SH-SY5Y (cell line): ENCODE results near the gene TRPC4.

Experiments used
- GATA2 ChIP-seq: IDR thresholded peaks from 2 replicates; pipeline ENCODE4 v1.6.1; 2011; ENCODE audit warnings: mild to moderate bottlenecking, low read depth, low read length
- GATA3 ChIP-seq: IDR thresholded peaks from 2 replicates; pipeline ENCODE4 v1.6.1; 2011; ENCODE audit warnings: low read depth, mild to moderate bottlenecking, low read length, moderate library complexity

Gene TRPC4

DNA sequence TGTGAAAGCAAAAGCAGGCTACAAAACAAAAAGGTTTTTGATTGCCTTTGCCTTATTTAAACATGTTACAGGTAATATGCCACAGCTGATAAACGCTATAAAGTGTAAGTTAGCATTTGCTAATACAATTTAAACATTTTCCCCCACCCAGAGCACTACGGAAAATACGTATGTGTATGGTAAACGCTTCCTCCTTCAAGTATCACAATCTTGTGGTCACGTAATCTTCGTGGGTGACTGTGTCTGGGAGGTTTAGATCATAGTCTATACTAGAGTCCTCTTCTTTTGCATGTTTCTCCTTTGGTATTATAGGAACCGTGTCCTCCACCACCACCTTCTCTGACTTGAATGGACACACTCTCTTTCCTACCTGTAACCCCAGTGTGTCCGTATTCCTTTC lies 232.9 kb downstream of the TRPC4 start:
- TF ChIP-seq GATA3: no peak
- TF ChIP-seq GATA2: no peak

DNA sequence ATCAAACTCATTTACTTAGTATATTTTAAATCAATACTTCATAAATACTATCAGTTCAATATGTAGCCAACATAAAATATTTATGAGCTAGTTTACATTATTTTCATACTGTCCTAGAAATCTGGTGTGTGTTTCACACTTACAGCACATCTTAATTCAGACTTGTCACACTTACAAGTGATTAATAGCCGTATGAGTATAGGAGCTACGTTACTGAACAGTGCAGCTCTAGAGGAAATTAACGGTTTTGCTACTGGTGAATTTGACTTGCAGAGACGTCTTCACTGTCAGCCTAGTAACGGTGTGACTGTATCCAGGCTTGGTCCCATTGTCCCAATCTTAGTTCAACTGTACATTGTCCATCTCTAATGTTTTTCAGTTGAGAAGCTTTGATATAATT lies 237.3 kb downstream of the TRPC4 start:
- no peak for TF ChIP-seq GATA2
- no peak for TF ChIP-seq GATA3

DNA sequence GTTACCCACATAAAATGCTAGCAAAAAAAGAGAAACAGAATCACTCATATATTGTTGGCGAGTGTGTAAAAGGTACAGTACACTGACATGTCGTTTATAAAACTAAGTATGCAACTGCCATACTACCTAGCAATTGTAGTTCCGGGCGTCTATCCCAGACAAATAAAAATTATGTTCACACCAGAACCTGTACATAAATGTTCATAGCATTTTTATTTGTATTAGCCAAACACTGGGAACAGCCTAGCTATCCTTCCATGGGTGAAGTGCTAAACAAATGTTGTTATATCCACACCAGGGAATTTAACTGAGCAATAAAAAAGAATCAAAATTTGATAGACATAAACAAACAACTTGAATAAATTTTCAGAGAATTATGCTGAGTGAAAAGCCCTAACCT lies 242.1 kb downstream of the TRPC4 start:
- no peak for TF ChIP-seq GATA2
- no peak for TF ChIP-seq GATA3

DNA sequence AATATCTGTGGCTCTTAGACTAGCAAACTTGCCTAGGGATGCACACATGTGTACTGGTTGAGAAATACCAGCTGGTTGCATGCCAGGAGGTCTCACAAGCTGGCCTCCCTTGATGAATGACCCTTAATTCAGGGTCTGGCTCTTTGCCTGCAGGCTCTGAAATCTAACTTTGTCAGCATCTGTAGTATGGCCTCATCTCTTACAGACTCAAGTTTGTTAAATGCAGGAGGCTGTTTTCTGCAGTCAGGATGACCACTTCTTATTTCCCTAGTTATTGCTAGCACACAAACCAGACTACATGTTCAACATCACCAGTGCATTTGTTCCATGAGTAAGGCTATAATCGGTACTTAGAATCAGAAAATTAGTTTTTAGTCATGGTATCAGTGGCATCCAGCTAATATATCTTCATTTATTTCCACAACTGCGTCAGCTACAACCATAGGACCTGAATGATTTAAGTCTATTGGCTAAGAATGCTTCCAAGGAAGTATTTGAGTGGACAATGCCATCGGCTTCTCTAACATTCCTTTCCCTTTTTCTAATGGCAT lies 247.7 kb downstream of the TRPC4 start:
- no peak for TF ChIP-seq GATA3
- TF ChIP-seq GATA2: no peak

DNA sequence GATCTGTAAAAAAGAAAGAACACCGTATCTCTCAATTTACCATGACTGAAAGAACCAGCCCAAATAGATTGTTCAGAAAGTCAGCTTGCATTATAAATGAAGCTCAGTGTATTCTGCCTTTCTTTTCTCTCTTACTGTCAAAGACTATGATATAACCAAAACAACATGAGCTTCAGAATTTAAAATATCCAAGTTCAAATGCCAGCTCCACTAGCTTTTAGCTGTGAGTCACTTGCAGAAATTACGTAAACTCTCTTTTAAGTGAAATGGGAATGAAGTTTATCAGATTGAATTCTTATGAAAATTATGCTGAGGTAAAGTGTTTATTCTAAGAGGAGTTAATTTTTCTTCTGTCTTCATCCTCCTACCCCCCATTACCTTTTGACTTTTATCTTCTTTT lies 251.0 kb downstream of the TRPC4 start:
- TF ChIP-seq GATA2: no peak
- no peak for TF ChIP-seq GATA3

DNA sequence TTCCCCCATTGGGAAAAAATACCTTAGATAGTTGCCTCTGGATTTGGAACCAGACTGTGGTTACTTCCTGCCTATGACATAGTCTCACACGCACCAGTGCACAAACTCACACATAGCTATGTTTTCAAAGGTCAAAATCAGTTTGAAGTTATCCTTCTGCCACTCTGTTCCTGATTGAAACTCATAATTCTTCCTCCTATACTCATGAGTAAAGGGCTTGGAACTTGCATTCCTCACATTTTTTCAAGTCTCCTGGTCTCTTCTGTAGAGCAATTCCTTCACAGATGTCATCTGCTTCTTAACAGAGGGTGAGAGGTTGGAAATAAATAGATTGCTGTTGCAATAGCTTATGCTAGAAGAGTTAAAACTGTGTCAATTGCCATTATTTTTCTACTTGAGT lies 252.4 kb downstream of the TRPC4 start:
- TF ChIP-seq GATA2 (no peak), GATA3 (no peak)

DNA sequence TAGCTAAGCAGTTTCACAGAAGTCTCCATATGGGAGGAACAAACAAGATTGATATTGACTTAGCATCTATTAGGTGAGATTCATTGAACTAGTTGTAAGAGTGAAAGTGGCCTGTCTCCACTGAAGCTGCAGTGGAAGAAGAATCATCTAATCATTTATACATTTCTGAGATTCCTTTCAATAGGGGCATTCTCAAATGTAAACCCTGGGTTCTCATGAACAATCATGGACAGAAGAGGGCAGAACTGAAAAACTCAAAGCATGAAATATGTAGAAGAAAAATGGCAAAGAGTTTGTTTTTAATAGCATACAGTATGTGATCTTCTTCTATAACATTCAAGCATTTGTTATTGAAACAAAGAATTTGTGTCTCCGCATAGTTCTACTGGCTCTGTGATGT lies 253.4 kb downstream of the TRPC4 start:
- no peak for TF ChIP-seq GATA2
- TF ChIP-seq GATA3: no peak

DNA sequence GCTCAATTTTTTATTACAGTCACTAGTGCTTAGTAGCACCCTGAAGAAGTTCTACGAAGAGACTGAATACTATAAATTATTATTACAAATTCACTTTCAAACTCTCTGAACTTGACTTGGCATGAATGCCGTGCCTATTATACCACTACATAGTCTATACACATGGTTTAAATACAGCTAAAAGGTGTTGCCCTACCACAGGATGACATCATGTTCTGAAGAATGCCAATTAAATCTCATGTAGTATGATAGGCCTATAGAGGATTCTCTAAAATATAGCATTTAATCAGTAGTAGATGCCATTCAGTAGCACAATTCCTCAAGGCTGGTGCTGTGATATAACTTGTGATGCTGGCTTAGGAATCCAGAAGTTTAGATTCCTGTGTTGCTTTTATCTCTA lies 254.3 kb downstream of the TRPC4 start:
- TF ChIP-seq GATA3 (no peak), GATA2 (no peak)

DNA sequence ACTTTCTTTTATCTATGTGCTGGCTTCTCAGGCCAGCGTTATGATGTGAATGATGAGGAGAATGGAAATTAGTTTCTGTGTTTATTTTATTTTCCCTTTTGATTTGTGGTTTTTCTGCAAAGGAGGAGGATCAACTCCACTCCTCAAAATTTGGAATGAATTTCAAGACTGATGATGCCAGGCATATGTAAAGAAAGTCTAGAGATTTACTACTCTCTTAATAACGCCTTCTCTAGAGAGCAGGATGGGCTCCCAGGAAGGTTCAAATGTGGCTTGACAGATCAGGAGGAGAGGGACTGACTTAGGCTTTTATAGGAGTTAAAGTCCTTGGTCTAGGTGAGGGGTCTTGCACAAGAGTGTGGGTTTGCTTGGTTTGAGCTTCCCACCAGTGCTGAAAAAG lies 255.9 kb downstream of the TRPC4 start:
- no peak for TF ChIP-seq GATA2
- no peak for TF ChIP-seq GATA3

DNA sequence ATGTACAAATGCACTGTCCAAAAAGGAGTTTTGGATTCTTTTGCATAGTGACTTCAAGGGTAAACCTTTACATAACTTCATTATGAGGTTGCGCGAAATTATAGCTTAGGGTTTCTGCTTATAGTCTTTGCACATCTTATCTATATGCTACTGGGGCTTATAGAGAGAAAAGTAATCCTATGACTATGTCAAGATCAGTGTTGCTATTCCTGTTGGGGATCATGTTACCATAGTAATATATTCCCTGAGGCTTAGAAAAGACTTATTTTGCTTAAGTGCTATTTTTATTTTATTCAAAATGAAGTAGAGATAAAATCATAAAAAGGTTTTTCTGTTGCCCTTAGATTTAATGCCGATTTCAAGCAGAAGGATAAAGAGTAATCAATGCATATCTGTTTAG lies 256.3 kb downstream of the TRPC4 start:
- TF ChIP-seq GATA2: no peak
- no peak for TF ChIP-seq GATA3

DNA sequence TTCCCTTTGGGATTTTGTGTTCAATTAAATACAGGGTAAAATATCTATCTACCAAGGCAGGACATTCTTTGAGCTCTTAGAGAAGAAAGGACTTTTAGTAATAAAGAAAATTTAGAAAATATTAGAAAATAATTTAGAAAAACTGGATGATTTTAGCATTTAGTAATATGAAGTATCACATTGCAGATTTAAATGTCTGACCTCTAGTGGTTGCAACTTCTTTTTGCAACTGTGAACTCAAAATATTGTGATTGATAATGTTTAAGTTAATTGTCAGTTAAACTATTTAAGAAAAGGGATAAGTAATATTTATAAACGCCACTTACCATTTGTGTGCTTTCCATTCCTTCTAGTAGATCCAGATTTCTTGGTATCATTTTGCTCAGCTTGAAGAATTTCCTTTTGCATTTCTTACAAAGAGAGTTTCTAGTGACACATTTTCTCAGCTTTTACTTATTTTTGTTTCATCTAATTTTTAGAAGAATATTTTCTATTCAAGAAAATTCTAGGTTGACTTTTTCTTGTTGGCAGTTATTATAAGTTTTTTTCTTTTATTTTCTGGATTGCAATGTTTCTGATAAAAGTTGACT lies 260.7 kb downstream of the TRPC4 start:
- no peak for TF ChIP-seq GATA3
- TF ChIP-seq GATA2: no peak

DNA sequence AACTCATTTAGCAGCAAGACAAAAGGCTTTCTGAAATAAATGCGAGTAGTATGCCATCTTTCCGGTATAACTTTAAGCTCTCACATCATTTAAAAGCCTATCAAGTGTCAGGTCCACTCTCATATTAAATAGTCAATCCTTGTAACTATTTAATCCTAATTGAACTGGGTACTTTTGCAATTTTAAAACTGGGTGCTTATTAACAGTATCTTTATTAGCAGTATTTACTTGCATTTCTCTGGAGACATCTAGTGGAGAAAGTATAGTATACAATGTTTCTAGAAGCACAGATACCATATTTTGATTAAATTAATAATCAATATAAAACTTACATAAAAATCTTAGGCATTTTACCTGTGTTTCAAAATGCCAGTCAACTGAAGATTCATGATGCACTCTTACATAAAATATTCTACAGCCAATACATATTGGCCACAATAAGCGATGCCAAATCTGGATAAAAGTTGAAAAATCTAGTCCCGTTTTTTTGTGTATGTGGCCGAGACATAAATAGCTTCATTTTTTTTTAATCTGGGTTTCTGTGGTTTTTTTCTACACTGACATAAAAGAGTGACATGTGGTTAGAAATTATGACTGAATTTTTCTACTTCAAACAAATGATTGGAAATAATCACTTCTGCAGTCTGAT lies 266.7 kb downstream of the TRPC4 start:
- TF ChIP-seq GATA2 (no peak), GATA3 (no peak)

DNA sequence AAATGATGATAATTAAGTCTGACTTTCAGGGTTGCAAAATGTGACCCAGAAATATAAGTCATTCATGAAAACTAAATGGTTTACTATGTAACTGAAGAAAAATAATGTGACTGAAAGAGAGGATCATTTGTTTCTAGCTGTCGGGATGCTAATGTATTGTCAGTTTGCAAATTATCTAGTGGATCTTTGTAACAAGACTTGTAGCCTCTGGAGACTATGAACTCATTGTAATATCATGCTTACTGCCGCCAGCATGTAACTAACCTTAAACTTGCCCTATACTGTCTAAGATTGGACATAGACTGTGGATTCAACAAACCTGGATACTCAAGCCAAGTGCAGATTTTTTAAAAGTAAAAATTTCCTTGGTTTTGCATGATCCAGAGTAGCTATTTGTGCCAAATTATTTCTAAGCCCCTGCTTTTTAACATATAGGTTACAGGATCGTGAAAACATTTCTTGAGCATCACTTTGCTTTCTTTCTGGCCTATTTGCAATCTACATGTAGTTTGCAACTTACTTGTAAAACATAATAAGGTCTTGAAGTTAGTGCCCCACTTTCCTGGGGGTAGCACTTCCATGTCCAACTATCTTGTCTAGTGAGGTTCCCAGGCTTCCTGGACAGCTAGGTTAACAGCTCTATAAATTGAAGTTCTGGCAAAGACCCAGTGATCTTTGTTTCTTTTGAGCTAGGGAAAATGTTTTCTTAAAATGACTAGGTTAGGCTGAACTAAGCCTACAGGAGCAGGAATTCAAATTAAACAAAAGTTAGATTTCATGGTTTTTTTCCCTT lies 267.7 kb downstream of the TRPC4 start:
- TF ChIP-seq GATA3 (no peak), GATA2 (no peak)

DNA sequence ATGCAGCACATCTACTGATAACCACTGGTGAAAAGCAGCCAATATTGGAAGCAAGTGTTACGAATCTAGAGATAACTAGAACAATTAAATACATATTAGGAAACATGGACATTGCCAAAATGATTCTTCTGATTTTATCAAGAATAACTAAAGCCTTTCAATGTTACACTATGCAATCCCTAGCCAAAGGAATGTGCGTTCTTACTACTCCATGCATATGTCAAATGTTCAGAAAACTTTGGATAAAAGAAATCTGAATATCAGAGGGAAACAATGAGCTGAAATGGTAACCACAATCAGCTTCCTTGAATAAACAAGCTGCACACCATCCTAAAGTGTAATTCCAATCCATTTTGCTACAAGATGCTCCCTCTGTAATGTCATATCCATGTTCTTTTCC lies 270.1 kb downstream of the TRPC4 start:
- TF ChIP-seq GATA2 (no peak), GATA3 (no peak)

DNA sequence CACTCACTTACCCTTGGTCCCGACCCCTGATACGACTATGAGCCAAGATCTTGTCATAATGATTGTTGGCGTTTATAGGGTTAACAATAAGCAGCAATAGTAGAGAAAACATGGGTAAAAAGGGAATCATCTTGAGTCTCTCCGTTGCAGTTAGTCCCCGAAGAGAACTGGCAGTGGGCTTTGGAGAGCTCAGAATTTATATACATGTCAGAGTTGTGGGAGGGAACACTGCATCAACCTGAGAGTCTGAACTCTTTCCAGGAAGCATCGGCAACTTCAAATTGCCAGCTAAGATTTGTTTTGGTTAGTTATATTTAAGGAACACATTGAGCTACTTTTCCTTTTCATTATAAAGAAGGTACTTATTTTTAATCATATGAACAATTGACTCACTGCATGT lies 271.0 kb downstream of the TRPC4 start, which contains the start of gene POSTN:
TSS of gene POSTN (minus strand) at position 172 of the 400 bp plus-strand sequence. CDS start at position 130, 42 bp downstream.
- TF ChIP-seq GATA2 (no peak), GATA3 (no peak)
